HepG2 (cell line): ENCODE data around the gene C1QB. TPM values are rescaled to one million over a fixed set of nuclear protein-coding genes. Genes with fewer than 3 reads are reported as not detected.

Source experiments
- ATAC-seq: fragments of 200-7000 bp; cut with Tn5 transposase; 3 replicates; pipeline ENCODE4 v1.9.1; 2020; ENCODE audit warnings: mild to moderate bottlenecking, moderate library complexity
- BruUV-seq: library from RNA; stranded (reverse); fragments of 400-500 nt; replicated peaks from 2 replicates; lab custom pipeline; 2021; lab: Mats Ljungman, UMichigan
- CTCF ChIA-PET: fragments of 300-600 bp; formaldehyde crosslinking; extraction: SDS; loops from one replicate; lab custom pipeline; 2021; ENCODE audit warnings: low total read pairs, inconsistent platforms, low intra/inter-chr PET ratio; lab: Yijun Ruan, JAX
- POLR2A ChIA-PET: fragments of 350-600 bp; sonication (Branson Sonifier 250); formaldehyde crosslinking; loops from one replicate; lab custom pipeline; 2020; ENCODE audit warnings: antibody characterized with exemption, inconsistent platforms; lab: Yijun Ruan, JAX
- DNase-seq: peaks from one replicate; pipeline ENCODE4 v3.0.0-alpha.2; 2015; ENCODE audit warnings: low spot score
- FAIRE-seq: peaks from 3 replicates; lab custom pipeline; 2011; peaks lifted over from hg19 to GRCh38; lab: Jason Lieb, UNC
- H2AFZ ChIP-seq: one replicate; pipeline ENCODE4 v1.6.1; 2011; ENCODE audit warnings: low read length, inconsistent platforms
- H3K27ac ChIP-seq: fragments of 300-600 bp; 3 replicates; pipeline ENCODE4 v1.8.0; 2011; ENCODE audit warnings: mixed run types, mild to moderate bottlenecking, mixed read lengths, low read length, inconsistent platforms; ENCODE audit not compliant: insufficient read depth; ENCODE audit errors: extremely low read length
- H3K27me3 ChIP-seq, 2 experiments: fragments of 200-600 bp in 1 of 2; 2 replicates in 1 of 2; 3 replicates in 1 of 2; pipeline versions ENCODE4 v1.6.0 to v1.8.0; 2011; ENCODE audit warnings: low read length in 2 of 2, mild to moderate bottlenecking in 2 of 2, moderate library complexity in 2 of 2, inconsistent platforms in 1 of 2; ENCODE audit not compliant: insufficient read depth in 2 of 2, control insufficient read depth in 1 of 2
- H3K36me3 ChIP-seq, 2 experiments: fragments of 200-600 bp in 1 of 2; replicated peaks in 1 of 2; 2 replicates in 1 of 2; 3 replicates in 1 of 2; pipeline versions ENCODE4 v1.5.1 to v1.8.0; 2011; ENCODE audit warnings: low read length in 2 of 2, inconsistent platforms in 1 of 2; ENCODE audit not compliant: insufficient read depth in 2 of 2, control insufficient read depth in 1 of 2
- H3K4me1 ChIP-seq: 2 replicates; pipeline ENCODE4 v1.5.1; 2012; ENCODE audit warnings: low read length, inconsistent platforms; ENCODE audit not compliant: insufficient read depth
- H3K4me2 ChIP-seq: 2 replicates; pipeline ENCODE4 v1.6.0; 2011; ENCODE audit warnings: low read depth, low read length, inconsistent platforms
- H3K4me3 ChIP-seq, 3 experiments: fragments of 200-600 bp in 1 of 3; sonication (generic), shearing (Covaris generic) in 1 of 3; replicated peaks in 1 of 3; 2 replicates each; pipeline ENCODE4 v1.5.1; 2011 to 2016; ENCODE audit warnings: low read length in 3 of 3, inconsistent platforms in 2 of 3, low read depth in 2 of 3, mild to moderate bottlenecking in 2 of 3, control low read depth in 1 of 3, mixed read lengths in 1 of 3; ENCODE audit not compliant: insufficient read depth in 1 of 3
- H3K79me2 ChIP-seq: one replicate; pipeline ENCODE4 v1.6.1; 2011; ENCODE audit warnings: low read length, inconsistent platforms; ENCODE audit not compliant: insufficient read depth
- H3K9ac ChIP-seq: 2 replicates; pipeline ENCODE4 v1.6.0; 2011; ENCODE audit warnings: mild to moderate bottlenecking, low read depth, low read length, inconsistent platforms; ENCODE audit not compliant: insufficient read depth
- H3K9me3 ChIP-seq: 2 replicates; pipeline ENCODE4 v1.5.1; 2012; ENCODE audit warnings: mild to moderate bottlenecking, low read length
- H4K20me1 ChIP-seq: 2 replicates; pipeline ENCODE4 v1.6.0; 2011; ENCODE audit warnings: inconsistent platforms, mild to moderate bottlenecking, low read length, moderate library complexity; ENCODE audit not compliant: insufficient read depth
- AGO1 ChIP-seq: fragments of 200-400 bp; formaldehyde crosslinking; IDR thresholded peaks from 2 replicates; pipeline ENCODE4 v1.6.1; 2017; ENCODE audit warnings: mild to moderate bottlenecking, low read depth, low read length, moderate library complexity; ENCODE audit not compliant: poor library complexity, severe bottlenecking
- AKAP8 ChIP-seq: sonication (generic); formaldehyde crosslinking; IDR thresholded peaks from 2 replicates; pipeline ENCODE4 v1.5.1; 2020; ENCODE audit warnings: mild to moderate bottlenecking, missing genetic modification reagents
- BHLHE40 ChIP-seq: IDR thresholded peaks from 2 replicates; pipeline ENCODE4 v1.6.1; 2011; ENCODE audit warnings: low read length, improper control_type of control experiment
- FOXA3 ChIP-seq: IDR thresholded peaks from 2 replicates; pipeline ENCODE4 v1.6.1; 2016; ENCODE audit warnings: missing genetic modification reagents, missing compliant biosample characterization
- HNRNPL ChIP-seq: fragments of 200-400 bp; formaldehyde crosslinking; IDR thresholded peaks from 2 replicates; pipeline ENCODE4 v1.6.1; 2017; ENCODE audit warnings: mild to moderate bottlenecking, low read depth, low read length
- TCF7 ChIP-seq: sonication (generic); IDR thresholded peaks from 2 replicates; pipeline ENCODE4 v1.6.1; 2016; ENCODE audit warnings: antibody characterized with exemption, low read depth
- ZNF20 ChIP-seq: sonication (generic); formaldehyde crosslinking; IDR thresholded peaks from 2 replicates; pipeline ENCODE4 v1.4.0; 2020; ENCODE audit warnings: mild to moderate bottlenecking, moderate library complexity, missing genetic modification reagents
- ZNF879 ChIP-seq: sonication (generic); formaldehyde crosslinking; IDR thresholded peaks from 2 replicates; pipeline ENCODE4 v1.8.1; 2023; ENCODE audit warnings: missing genetic modification reagents
- WGBS: methylation state at CpG from one replicate; pipeline ENCODE4 v1.1.6; 2017; ENCODE audit warnings: low lambda C conversion rate; 5-methylcytosine and 5-hydroxymethylcytosine counted together
- in situ Hi-C: cut with HindIII; loops from 2 replicates; pipeline ENCODE4 v1.10.0; 2017; ENCODE audit warnings: low pct_unique_long_range_greater_than_20kb; ENCODE audit not compliant: extremely low pct_ligation_motif_present
- intact Hi-C: fragments of 100-400 bp; cut with micrococcal nuclease; formaldehyde crosslinking; loops from one replicate; pipeline ENCODE4 v1.10.0; 2022; ENCODE audit not compliant: unreplicated experiment
- polyA plus RNA-seq, 8 experiments: library from polyadenylated mRNA; depleted of rRNA in 3 of 8; stranded (reverse) in 7 of 8; unstranded in 1 of 8; fragments of >200 nt; fragmentation: Illumina TruSeq in 4 of 8; extraction: Trizol in 4 of 8; gene quantifications; 2 replicates each; pipeline versions ENCODE4 v1.2.1 to v1.2.3, GENCODE V29; 2011 to 2016; ENCODE audit warnings: low read depth in 4 of 8, missing spikeins in 1 of 8, mixed read lengths in 1 of 8; ENCODE audit not compliant: insufficient read depth in 1 of 8
- total RNA-seq, 5 experiments: library from RNA; depleted of rRNA; stranded (reverse); fragments of >200 nt; fragmentation: Illumina TruSeq; extraction: Trizol; gene quantifications; 2 replicates each; pipeline ENCODE4 v1.2.3, GENCODE V29; 2016; ENCODE audit warnings: low read depth in 1 of 5
- TF ChIP-seq, protein P1 (sequence below): sonication (generic); formaldehyde crosslinking; IDR thresholded peaks from 2 replicates; pipeline ENCODE4 v1.4.0; 2020; ENCODE audit warnings: mild to moderate bottlenecking, missing genetic modification reagents
- TF ChIP-seq, protein P2 (sequence below): sonication (generic); formaldehyde crosslinking; IDR thresholded peaks from 2 replicates; pipeline ENCODE4 v1.4.0; 2020; ENCODE audit warnings: missing genetic modification reagents
- TF ChIP-seq, protein P3 (sequence below): sonication (generic); formaldehyde crosslinking; IDR thresholded peaks from 2 replicates; pipeline ENCODE4 v1.4.0; 2020; ENCODE audit warnings: mild to moderate bottlenecking, missing genetic modification reagents
- TF ChIP-seq, protein P4 (sequence below): sonication (generic); formaldehyde crosslinking; IDR thresholded peaks from 2 replicates; pipeline ENCODE4 v1.8.1; 2023; ENCODE audit warnings: mild to moderate bottlenecking, missing genetic modification reagents
- TF ChIP-seq, protein P5 (sequence below): sonication (generic); formaldehyde crosslinking; IDR thresholded peaks from 2 replicates; pipeline ENCODE4 v1.9.0; 2021; ENCODE audit warnings: missing genetic modification reagents, mild to moderate bottlenecking, borderline replicate concordance
- TF ChIP-seq, protein P6 (sequence below): sonication (generic); formaldehyde crosslinking; IDR thresholded peaks from 2 replicates; pipeline ENCODE4 v1.4.0; 2020; ENCODE audit warnings: missing genetic modification reagents, borderline replicate concordance

Gene C1QB
- total and polyA plus RNA-seq, 2 of the 13 experiments (the other 11 are each of a cell fraction or from before 2014, with no cell fraction given): not detected

DNA sequence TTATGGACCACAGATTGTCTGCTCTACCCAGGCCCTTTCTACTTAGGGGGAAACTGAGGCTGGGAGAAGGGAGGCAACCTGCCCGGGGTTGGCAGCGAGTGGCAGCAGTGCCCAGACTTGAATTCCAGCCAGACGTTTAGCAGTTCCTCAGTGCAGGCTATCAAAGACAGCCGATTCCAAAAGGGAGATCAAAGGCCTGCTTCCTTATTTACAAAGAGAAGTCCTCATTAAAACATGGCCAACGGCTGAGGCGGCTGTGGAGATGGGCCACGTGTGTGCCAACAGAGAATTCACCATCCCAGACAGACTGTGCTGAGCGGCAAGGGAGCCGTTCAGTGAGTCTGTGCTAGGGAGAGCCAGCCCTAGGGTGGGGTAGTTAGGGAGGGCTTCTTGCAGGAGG, 27.7 kb downstream of the C1QB start:
- Histone ChIP-seq H4K20me1 (no peaks in the 10 kb centered on the region), H3K4me3 (no peak overlapping the region), H3K27me3 (peaks cover 0 to 3% of the 10 kb centered on the region in 2 experiments; a peak in 1 of 5 replicates), H3K4me1 (0 out of 2 replicates have a peak, but pooled peaks cover 5% of the 10 kb centered on the region)
- ATAC-seq: no peak; the same call in 1 of the 3 replicates
- no peak for FAIRE-seq
- TF ChIP-seq AGO1: no peak
- TF ChIP-seq, protein P1, sequence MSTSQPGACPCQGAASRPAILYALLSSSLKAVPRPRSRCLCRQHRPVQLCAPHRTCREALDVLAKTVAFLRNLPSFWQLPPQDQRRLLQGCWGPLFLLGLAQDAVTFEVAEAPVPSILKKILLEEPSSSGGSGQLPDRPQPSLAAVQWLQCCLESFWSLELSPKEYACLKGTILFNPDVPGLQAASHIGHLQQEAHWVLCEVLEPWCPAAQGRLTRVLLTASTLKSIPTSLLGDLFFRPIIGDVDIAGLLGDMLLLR (CRISPR knock-in tag): no peak
- no peak for TF ChIP-seq ZNF879
- TF ChIP-seq, protein P2, sequence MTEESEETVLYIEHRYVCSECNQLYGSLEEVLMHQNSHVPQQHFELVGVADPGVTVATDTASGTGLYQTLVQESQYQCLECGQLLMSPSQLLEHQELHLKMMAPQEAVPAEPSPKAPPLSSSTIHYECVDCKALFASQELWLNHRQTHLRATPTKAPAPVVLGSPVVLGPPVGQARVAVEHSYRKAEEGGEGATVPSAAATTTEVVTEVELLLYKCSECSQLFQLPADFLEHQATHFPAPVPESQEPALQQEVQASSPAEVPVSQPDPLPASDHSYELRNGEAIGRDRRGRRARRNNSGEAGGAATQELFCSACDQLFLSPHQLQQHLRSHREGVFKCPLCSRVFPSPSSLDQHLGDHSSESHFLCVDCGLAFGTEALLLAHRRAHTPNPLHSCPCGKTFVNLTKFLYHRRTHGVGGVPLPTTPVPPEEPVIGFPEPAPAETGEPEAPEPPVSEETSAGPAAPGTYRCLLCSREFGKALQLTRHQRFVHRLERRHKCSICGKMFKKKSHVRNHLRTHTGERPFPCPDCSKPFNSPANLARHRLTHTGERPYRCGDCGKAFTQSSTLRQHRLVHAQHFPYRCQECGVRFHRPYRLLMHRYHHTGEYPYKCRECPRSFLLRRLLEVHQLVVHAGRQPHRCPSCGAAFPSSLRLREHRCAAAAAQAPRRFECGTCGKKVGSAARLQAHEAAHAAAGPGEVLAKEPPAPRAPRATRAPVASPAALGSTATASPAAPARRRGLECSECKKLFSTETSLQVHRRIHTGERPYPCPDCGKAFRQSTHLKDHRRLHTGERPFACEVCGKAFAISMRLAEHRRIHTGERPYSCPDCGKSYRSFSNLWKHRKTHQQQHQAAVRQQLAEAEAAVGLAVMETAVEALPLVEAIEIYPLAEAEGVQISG (CRISPR knock-in tag): no peak
- 0 out of 2 replicates have a peak, but pooled peaks have one; percentile 23 for TF ChIP-seq TCF7
- TF ChIP-seq ZNF20 (CRISPR knock-in tag): no peak
- TF ChIP-seq, protein P3, sequence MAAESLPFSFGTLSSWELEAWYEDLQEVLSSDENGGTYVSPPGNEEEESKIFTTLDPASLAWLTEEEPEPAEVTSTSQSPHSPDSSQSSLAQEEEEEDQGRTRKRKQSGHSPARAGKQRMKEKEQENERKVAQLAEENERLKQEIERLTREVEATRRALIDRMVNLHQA: no peak
- TF ChIP-seq HNRNPL: 0 out of 2 replicates have a peak, but pooled peaks have one; percentile 30
- TF ChIP-seq, protein P4, sequence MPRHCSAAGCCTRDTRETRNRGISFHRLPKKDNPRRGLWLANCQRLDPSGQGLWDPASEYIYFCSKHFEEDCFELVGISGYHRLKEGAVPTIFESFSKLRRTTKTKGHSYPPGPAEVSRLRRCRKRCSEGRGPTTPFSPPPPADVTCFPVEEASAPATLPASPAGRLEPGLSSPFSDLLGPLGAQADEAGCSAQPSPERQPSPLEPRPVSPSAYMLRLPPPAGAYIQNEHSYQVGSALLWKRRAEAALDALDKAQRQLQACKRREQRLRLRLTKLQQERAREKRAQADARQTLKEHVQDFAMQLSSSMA (CRISPR knock-in tag): no peak
- 0 out of 2 replicates have a peak, but pooled peaks have one; percentile 14 for TF ChIP-seq FOXA3
- TF ChIP-seq AKAP8: no peak
- no peak for TF ChIP-seq BHLHE40
- TF ChIP-seq, protein P5, sequence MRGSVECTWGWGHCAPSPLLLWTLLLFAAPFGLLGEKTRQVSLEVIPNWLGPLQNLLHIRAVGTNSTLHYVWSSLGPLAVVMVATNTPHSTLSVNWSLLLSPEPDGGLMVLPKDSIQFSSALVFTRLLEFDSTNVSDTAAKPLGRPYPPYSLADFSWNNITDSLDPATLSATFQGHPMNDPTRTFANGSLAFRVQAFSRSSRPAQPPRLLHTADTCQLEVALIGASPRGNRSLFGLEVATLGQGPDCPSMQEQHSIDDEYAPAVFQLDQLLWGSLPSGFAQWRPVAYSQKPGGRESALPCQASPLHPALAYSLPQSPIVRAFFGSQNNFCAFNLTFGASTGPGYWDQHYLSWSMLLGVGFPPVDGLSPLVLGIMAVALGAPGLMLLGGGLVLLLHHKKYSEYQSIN (CRISPR knock-in tag): no peak
- TF ChIP-seq, protein P6, sequence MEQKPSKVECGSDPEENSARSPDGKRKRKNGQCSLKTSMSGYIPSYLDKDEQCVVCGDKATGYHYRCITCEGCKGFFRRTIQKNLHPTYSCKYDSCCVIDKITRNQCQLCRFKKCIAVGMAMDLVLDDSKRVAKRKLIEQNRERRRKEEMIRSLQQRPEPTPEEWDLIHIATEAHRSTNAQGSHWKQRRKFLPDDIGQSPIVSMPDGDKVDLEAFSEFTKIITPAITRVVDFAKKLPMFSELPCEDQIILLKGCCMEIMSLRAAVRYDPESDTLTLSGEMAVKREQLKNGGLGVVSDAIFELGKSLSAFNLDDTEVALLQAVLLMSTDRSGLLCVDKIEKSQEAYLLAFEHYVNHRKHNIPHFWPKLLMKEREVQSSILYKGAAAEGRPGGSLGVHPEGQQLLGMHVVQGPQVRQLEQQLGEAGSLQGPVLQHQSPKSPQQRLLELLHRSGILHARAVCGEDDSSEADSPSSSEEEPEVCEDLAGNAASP (CRISPR knock-in tag): no peak
- TF ChIP-seq, all 625 proteins: peak for 3
- intact Hi-C loops (no loop called here), in situ Hi-C loops (no loop called here)
- Histone ChIP-seq H3K36me3 (no peaks in the 10 kb centered on the region), H3K4me2 (no peak overlapping the region), H3K9ac (no peak overlapping the region), H3K9me3 (no peaks in the 10 kb centered on the region), H3K27ac (no peak overlapping the region), H2AFZ (no peak overlapping the region), H3K79me2 (no peaks in the 10 kb centered on the region)
- WGBS: 7% methylated on average over 3 of the region's 9 CpGs
- no peak for DNase-seq
- ChIA-PET CTCF (no interaction called here), POLR2A (no interaction called here)
- no TSS peak for BruUV-seq
